Naive thymus-derived CD4-positive, alpha-beta T cell (primary cell): ENCODE results near the gene DPCD. TPM values are rescaled to one million over a fixed set of nuclear protein-coding genes. Genes with fewer than 3 reads are reported as not detected.

Experiments
- ATAC-seq: fragments of 150-1000 bp; cut with Tn5 transposase; 2 replicates; pipeline ENCODE4 v1.10.0; 2021; ENCODE audit warnings: mild to moderate bottlenecking, moderate library complexity
- CTCF ChIA-PET: fragments of 350-600 bp; sonication (Branson Sonifier 250); formaldehyde crosslinking; loops from one replicate; lab custom pipeline; 2021; ENCODE audit warnings: antibody characterized with exemption; lab: Charles Lee
- POLR2A ChIA-PET: fragments of 350-600 bp; sonication (Branson Sonifier 250); formaldehyde crosslinking; loops from one replicate; lab custom pipeline; 2021; ENCODE audit warnings: antibody characterized with exemption, inconsistent platforms; lab: Charles Lee
- DNase-seq, 9 donors: peaks; one replicate each; pipeline versions ENCODE4 v3.0.0 to v3.0.0-alpha.2; 2020 to 2022; ENCODE audit warnings: mixed read lengths in 1 of 9
- H3K27ac ChIP-seq: one replicate; pipeline ENCODE4 v1.7.0; 2013; ENCODE audit warnings: mild to moderate bottlenecking, low read depth, low read length, moderate library complexity
- H3K27me3 ChIP-seq, 2 donors: one replicate each; pipeline ENCODE4 v1.7.0; 2013; ENCODE audit warnings: low read length in 2 of 2, mild to moderate bottlenecking in 2 of 2, moderate library complexity in 2 of 2; ENCODE audit not compliant: control insufficient read depth in 2 of 2, insufficient read depth in 2 of 2
- H3K36me3 ChIP-seq, 3 experiments: 1 replicate in 2 of 3; 2 replicates in 1 of 3; pipeline ENCODE4 v1.7.0; 2013; ENCODE audit warnings: low read length in 3 of 3, mild to moderate bottlenecking in 3 of 3, moderate library complexity in 1 of 3; ENCODE audit not compliant: insufficient read depth in 3 of 3, control insufficient read depth in 2 of 3
- H3K4me1 ChIP-seq, 2 donors: one replicate each; pipeline ENCODE4 v1.7.0; 2013; ENCODE audit warnings: low read length in 2 of 2, mild to moderate bottlenecking in 2 of 2, moderate library complexity in 1 of 2; ENCODE audit not compliant: control insufficient read depth in 2 of 2, insufficient read depth in 2 of 2
- H3K4me3 ChIP-seq: 2 replicates; pipeline ENCODE4 v1.7.0; 2013; ENCODE audit warnings: mild to moderate bottlenecking, low read length
- H3K9me3 ChIP-seq, 3 experiments: 1 replicate in 2 of 3; 2 replicates in 1 of 3; pipeline ENCODE4 v1.7.0; 2013; ENCODE audit warnings: low read length in 3 of 3; ENCODE audit not compliant: control insufficient read depth in 2 of 3
- H3K27ac Mint-ChIP-seq, 9 donors: one replicate each; pipeline ENCODE4 v1.8.0; 2020 to 2022; ENCODE audit warnings: mixed read lengths in 9 of 9, mild to moderate bottlenecking in 8 of 9, moderate library complexity in 5 of 9, inconsistent platforms in 2 of 9
- H3K27me3 Mint-ChIP-seq, 5 donors: one replicate each; pipeline ENCODE4 v1.8.0; 2021 to 2022; ENCODE audit warnings: mixed read lengths in 5 of 5, mild to moderate bottlenecking in 1 of 5
- H3K36me3 Mint-ChIP-seq, 5 donors: one replicate each; pipeline ENCODE4 v1.8.0; 2020 to 2022; ENCODE audit warnings: mixed read lengths in 5 of 5, mild to moderate bottlenecking in 3 of 5, inconsistent platforms in 1 of 5
- H3K4me1 Mint-ChIP-seq, 7 donors: one replicate each; pipeline ENCODE4 v1.8.0; 2020 to 2022; ENCODE audit warnings: mixed read lengths in 7 of 7, mild to moderate bottlenecking in 3 of 7, inconsistent platforms in 1 of 7
- H3K4me3 Mint-ChIP-seq, 10 donors: one replicate each; pipeline ENCODE4 v1.8.0; 2020 to 2022; ENCODE audit warnings: mild to moderate bottlenecking in 10 of 10, mixed read lengths in 10 of 10, moderate library complexity in 6 of 10, inconsistent platforms in 2 of 10
- H3K9me3 Mint-ChIP-seq, 11 donors: one replicate each; pipeline ENCODE4 v1.8.0; 2020 to 2022; ENCODE audit warnings: mixed read lengths in 11 of 11, mild to moderate bottlenecking in 4 of 11, inconsistent platforms in 1 of 11, moderate library complexity in 1 of 11
- intact Hi-C, 2 donors: fragments of 100-400 bp; cut with micrococcal nuclease; formaldehyde crosslinking; loops; one replicate each; pipeline ENCODE4 v1.15.1; 2023
- polyA plus RNA-seq, 2 donors: library from polyadenylated mRNA; unstranded; fragments of 300-500 nt; fragmentation: Illumina TruSeq; gene quantifications; one replicate each; pipeline ENCODE4 v1.2.3, GENCODE V29; 2021
- total RNA-seq, 6 experiments: library from RNA in 5 of 6; stranded (reverse) in 5 of 6; gene quantifications; 1 replicate in 5 of 6; 2 replicates in 1 of 6; pipeline ENCODE4 v1.2.3 and lab custom pipeline; 2021 to 2026

Gene DPCD
- total and polyA plus RNA-seq, 7 experiments from 2014 or later: 0.64 to 3.6 (median 2.1) TPM

DNA sequence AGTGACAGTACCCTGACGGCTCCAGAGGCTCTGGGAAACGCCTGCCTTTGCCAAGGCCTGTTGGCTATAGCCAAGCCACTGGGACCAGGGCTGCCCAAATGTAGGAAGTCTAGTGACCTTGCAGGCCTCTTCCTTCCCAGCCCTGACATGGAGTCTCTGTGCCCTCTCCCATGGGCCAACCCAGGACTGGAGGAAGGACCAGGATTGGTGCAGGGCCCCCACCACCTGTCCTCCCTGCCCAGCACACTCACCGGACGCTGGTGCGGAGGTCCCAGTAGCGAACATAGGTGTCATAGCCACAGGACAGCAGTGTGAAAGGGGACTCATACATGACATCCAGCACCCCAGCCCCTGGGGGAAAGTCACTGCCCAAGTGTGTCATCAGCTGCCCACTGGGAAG lies 24.0 kb downstream of the DPCD start:
- peaks cover 0 to 14% (median 5%) of the 10 kb centered on the region in 5 donors for H3K36me3 Mint-ChIP-seq
- Histone ChIP-seq H3K27ac (no peak overlapping the region), H3K4me3 (no peak overlapping the region), H3K27me3 (no peaks in the 10 kb centered on the region), H3K36me3 (peaks cover 10 to 80% (median 18%) of the 10 kb centered on the region in 3 experiments), H3K9me3 (no peaks in the 10 kb centered on the region), H3K4me1 (no peaks in the 10 kb centered on the region)
- POLR2A ChIA-PET: no interaction called here
- H3K4me3 Mint-ChIP-seq: no peak overlapping the region
- DNase-seq: no peak
- peak overlapping the region in 4 of 9 donors; percentile 56 to 68 (median 66) for H3K27ac Mint-ChIP-seq
- no peaks in the 10 kb centered on the region for H3K9me3 Mint-ChIP-seq
- H3K27me3 Mint-ChIP-seq: no peaks in the 10 kb centered on the region
- intact Hi-C loops: no loop called here
- peaks cover 0 to 8% (median 0%) of the 10 kb centered on the region in 7 donors for H3K4me1 Mint-ChIP-seq
- CTCF ChIA-PET: no interaction called here
- ATAC-seq: no peak

DNA sequence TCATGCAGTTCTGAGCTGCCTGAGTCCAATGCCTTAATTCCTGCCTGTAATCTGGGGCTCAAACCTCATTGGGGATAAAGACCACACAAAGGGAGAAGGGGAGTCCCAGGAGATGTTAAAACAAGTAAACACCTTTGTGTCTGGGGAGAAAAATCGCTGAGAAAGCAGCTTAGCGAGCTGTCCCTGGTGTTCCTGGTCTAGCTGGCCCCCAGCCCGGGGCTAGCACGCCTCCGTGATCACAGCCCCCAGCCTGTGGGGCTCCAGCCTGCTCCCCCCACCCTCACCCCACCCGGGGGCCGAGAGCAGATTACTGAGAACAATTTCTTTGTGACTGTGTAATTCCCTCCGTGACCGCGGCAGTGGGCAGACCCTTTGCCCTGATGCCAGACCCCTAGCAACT lies 24.8 kb downstream of the DPCD start:
- POLR2A ChIA-PET: no interaction called here
- no peak overlapping the region for H3K4me3 Mint-ChIP-seq
- CTCF ChIA-PET: no interaction called here
- Histone ChIP-seq H3K27ac (no peak overlapping the region), H3K36me3 (peaks cover 13 to 80% (median 18%) of the 10 kb centered on the region in 3 experiments), H3K4me3 (no peak overlapping the region), H3K27me3 (no peaks in the 10 kb centered on the region), H3K9me3 (no peaks in the 10 kb centered on the region), H3K4me1 (no peaks in the 10 kb centered on the region)
- DNase-seq (no peak), ATAC-seq (no peak)
- H3K36me3 Mint-ChIP-seq: peaks cover 0 to 18% (median 9%) of the 10 kb centered on the region in 5 donors
- H3K9me3 Mint-ChIP-seq: no peaks in the 10 kb centered on the region
- peak overlapping the region in 1 of 9 donors; percentile 15 for H3K27ac Mint-ChIP-seq
- intact Hi-C loops: no loop called here
- peaks cover 0 to 8% (median 0%) of the 10 kb centered on the region in 7 donors for H3K4me1 Mint-ChIP-seq
- no peaks in the 10 kb centered on the region for H3K27me3 Mint-ChIP-seq

DNA sequence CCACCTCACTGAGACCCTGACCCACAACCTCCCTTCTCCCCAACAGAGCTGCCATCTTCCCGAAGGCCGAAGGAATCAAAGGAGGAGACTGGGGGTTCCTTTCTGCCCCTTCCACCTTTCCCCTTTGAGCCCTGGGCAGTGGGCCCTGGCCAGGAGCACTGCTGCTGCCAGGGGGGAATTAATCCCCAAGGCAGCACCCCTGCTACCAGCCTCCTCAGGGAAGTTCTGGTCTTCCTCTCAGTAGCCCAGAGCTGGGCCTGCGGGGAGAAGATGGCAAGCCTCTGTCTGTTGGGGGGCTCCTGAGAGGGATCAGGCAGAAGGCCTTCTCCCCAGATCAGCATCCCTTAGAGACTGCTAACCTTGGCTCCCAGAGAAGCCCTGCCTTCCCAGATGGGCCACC lies 25.5 kb downstream of the DPCD start:
- no peak overlapping the region for H3K4me3 ChIP-seq
- ATAC-seq: no peak
- CTCF ChIA-PET: no interaction called here
- Mint-ChIP-seq H3K27ac (peak overlapping the region in 4 of 9 donors; percentile 33 to 43 (median 41)), H3K36me3 (peaks cover 4 to 17% (median 10%) of the 10 kb centered on the region in 5 donors), H3K4me3 (no peak overlapping the region), H3K27me3 (no peaks in the 10 kb centered on the region), H3K4me1 (peaks cover 0 to 12% (median 0%) of the 10 kb centered on the region in 7 donors), H3K9me3 (no peaks in the 10 kb centered on the region)
- H3K4me1 ChIP-seq: no peaks in the 10 kb centered on the region
- H3K36me3 ChIP-seq: peaks cover 13 to 80% (median 16%) of the 10 kb centered on the region in 3 experiments
- H3K27ac ChIP-seq: no peak overlapping the region
- no peaks in the 10 kb centered on the region for H3K9me3 ChIP-seq
- H3K27me3 ChIP-seq: no peaks in the 10 kb centered on the region
- POLR2A ChIA-PET: no interaction called here
- intact Hi-C loops: no loop called here
- DNase-seq: no peak

DNA sequence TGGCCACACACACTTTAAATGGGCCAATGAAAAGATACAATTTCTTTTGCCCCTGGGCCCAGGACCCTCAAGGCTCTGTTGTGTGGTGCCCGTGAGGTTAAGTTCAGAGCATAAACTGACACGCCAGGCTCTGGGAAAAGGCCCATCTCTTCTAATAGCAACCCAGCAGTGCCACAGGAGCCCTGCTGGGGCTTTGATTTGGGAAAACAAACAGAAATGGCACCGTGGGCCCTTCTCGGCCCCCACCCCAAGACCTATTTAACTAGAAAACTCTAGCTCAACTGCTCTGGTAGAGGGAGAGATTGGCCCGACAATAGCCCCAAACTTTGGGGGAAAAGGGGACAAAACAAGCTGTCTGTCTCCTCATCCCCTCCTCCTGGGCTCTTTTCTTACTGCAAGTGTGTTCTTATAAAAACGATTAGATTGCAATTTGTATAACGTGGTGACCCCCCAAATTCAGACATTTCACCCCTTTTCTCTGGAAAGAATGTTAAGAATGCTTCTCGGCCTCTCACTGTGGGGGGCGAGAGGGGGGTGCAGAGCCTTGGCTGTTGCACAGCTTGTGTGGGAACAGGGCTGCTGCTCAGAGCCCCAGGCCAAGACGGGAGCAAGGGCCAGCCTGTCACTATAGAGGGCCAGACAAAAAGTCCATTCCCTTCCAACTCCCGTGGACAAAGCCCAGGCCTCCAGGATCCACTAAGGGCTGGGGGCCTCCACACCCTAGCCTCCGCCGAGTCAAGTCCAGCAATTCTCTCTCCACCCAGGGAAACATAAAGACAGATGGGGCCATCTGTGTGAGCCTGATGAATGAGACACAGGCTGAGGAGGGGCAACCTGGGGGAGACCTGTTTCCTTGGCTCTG lies 26.8 kb downstream of the DPCD start:
- Mint-ChIP-seq H3K9me3 (no peaks in the 10 kb centered on the region), H3K36me3 (peaks cover 4 to 15% (median 10%) of the 10 kb centered on the region in 5 donors), H3K27ac (peak overlapping the region in 2 of 9 donors; percentile 17 to 25), H3K27me3 (no peaks in the 10 kb centered on the region), H3K4me3 (no peak overlapping the region), H3K4me1 (peaks cover 0 to 12% (median 0%) of the 10 kb centered on the region in 7 donors)
- intact Hi-C loops: no loop called here
- no peak overlapping the region for H3K4me3 ChIP-seq
- no peaks in the 10 kb centered on the region for H3K27me3 ChIP-seq
- ChIA-PET CTCF (no interaction called here), POLR2A (no interaction called here)
- ATAC-seq (no peak), DNase-seq (no peak)
- H3K9me3 ChIP-seq: no peaks in the 10 kb centered on the region
- peaks cover 10 to 80% (median 13%) of the 10 kb centered on the region in 3 experiments for H3K36me3 ChIP-seq
- H3K4me1 ChIP-seq: no peaks in the 10 kb centered on the region
- no peak overlapping the region for H3K27ac ChIP-seq

DNA sequence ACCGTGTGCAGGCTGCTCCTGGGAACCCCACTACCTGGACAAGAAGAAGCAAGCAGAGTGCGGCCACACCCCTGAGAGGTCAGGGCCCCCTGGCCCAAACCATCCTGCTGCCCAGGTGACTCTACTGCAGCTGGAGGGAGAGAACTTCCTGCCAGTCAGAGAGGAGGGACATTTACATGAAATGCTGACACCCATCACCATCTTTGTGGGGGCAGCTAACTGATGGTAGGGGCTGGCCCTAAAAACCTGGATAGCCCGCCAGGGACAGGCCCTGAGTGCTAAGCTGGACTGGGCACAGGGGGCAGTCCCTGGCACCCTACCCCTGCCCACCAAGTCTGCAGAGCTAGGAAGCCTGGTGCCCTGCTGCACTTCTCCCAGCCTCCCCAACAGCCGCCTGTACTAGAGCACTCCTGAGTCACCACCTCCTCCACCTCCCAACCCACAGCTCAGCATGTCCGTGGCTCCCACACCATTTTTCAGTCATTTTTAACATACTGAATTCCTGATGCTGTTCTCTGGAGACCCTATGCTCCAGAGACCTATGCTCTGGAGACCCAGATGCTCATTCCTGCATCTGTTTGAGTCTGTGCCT lies 27.5 kb downstream of the DPCD start:
- peaks cover 0 to 12% (median 0%) of the 10 kb centered on the region in 7 donors for H3K4me1 Mint-ChIP-seq
- no peak overlapping the region for H3K4me3 Mint-ChIP-seq
- no peaks in the 10 kb centered on the region for H3K9me3 Mint-ChIP-seq
- peak overlapping the region in 3 of 9 donors; percentile 9 to 70 (median 25) for H3K27ac Mint-ChIP-seq
- ATAC-seq: no peak
- no peaks in the 10 kb centered on the region for H3K27me3 ChIP-seq
- peaks cover 9 to 80% (median 10%) of the 10 kb centered on the region in 3 experiments for H3K36me3 ChIP-seq
- H3K27me3 Mint-ChIP-seq: no peaks in the 10 kb centered on the region
- H3K4me3 ChIP-seq: no peak overlapping the region
- H3K4me1 ChIP-seq: no peaks in the 10 kb centered on the region
- no peaks in the 10 kb centered on the region for H3K9me3 ChIP-seq
- H3K27ac ChIP-seq: no peak overlapping the region
- peaks cover 4 to 19% (median 10%) of the 10 kb centered on the region in 5 donors for H3K36me3 Mint-ChIP-seq
- CTCF ChIA-PET: no interaction called here
- intact Hi-C loops: no loop called here
- POLR2A ChIA-PET: no interaction called here
- DNase-seq: no peak

DNA sequence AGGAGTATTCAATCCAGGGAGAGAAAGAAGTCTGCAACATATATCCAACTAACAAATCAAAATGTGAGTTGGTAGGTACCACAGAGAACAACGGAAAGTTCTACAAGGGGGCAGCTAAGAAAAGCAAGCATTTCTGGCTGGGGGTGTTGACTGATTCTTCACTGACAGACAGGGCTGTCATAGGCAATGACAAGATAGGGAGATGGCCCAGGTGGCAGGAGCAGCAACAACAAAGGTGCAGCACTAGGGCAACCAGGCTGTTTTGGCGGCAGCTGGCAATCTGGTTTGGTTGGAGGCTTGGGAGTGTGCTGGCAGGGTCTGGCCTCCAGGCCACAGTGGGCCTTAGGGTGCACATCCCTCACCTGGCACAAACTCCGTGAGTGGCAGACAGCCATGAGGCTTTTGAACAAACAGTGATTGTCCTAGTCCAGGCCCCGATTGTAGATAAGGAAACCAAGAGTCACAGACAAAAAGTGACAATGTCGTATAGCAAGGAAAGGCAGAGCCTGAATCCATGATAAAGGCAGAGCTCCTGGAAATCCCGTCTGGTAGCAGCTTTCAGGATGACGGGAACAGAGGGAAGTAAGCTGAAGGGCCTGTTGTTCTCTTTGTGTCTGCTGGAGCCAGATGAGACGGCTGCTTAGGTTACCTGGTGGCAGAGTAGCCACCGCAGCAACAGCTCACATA lies 28.4 kb downstream of the DPCD start:
- Histone ChIP-seq H3K36me3 (peaks cover 4 to 79% (median 6%) of the 10 kb centered on the region in 3 experiments), H3K27ac (no peak overlapping the region), H3K4me3 (no peak overlapping the region), H3K4me1 (no peaks in the 10 kb centered on the region), H3K9me3 (no peaks in the 10 kb centered on the region), H3K27me3 (no peaks in the 10 kb centered on the region)
- CTCF ChIA-PET: no interaction called here
- DNase-seq (no peak), ATAC-seq (no peak)
- no peaks in the 10 kb centered on the region for H3K27me3 Mint-ChIP-seq
- H3K27ac Mint-ChIP-seq: peak overlapping the region in 6 of 9 donors; percentile 16 to 70 (median 28)
- no peaks in the 10 kb centered on the region for H3K9me3 Mint-ChIP-seq
- POLR2A ChIA-PET: no interaction called here
- peaks cover 4 to 20% (median 11%) of the 10 kb centered on the region in 5 donors for H3K36me3 Mint-ChIP-seq
- intact Hi-C loops: no loop called here
- H3K4me1 Mint-ChIP-seq: peaks cover 0 to 9% (median 0%) of the 10 kb centered on the region in 7 donors
- no peak overlapping the region for H3K4me3 Mint-ChIP-seq
